PC-3 (cell line): ENCODE data around the gene EIF4EBP2. TPM values are rescaled to one million over a fixed set of nuclear protein-coding genes. Genes with fewer than 3 reads are reported as not detected.

Experiments used
- ATAC-seq: fragments of 200-7000 bp; cut with Tn5 transposase; 2 replicates; pipeline ENCODE4 v1.9.1; 2020; ENCODE audit warnings: mild to moderate bottlenecking, moderate library complexity
- BruUV-seq: library from RNA; stranded (reverse); fragments of 400-500 nt; replicated peaks from 2 replicates; lab custom pipeline; 2021; lab: Mats Ljungman, UMichigan
- CTCF ChIA-PET: fragments of 300-600 bp; sonication (Branson Sonifier 250); formaldehyde crosslinking; loops from one replicate; lab custom pipeline; 2022; ENCODE audit warnings: antibody characterized with exemption; lab: Charles Lee
- POLR2A ChIA-PET: fragments of 300-600 bp; sonication (Branson Sonifier 250); formaldehyde crosslinking; loops from one replicate; lab custom pipeline; 2022; ENCODE audit warnings: antibody characterized with exemption; ENCODE audit not compliant: unreplicated experiment; lab: Charles Lee
- DNase-seq: peaks from one replicate; pipeline ENCODE4 v3.0.0-alpha.2; 2015
- H2AFZ ChIP-seq: fragments of 300-600 bp; sonication (generic); 2 replicates; pipeline ENCODE4 v1.6.0; 2016; ENCODE audit warnings: antibody characterized with exemption, low read length
- H3F3A ChIP-seq: fragments of 300-600 bp; sonication (generic); one replicate; pipeline ENCODE4 v1.6.0; 2017; ENCODE audit warnings: antibody characterized with exemption, low read length, control low read depth, mild to moderate bottlenecking; ENCODE audit not compliant: unreplicated experiment
- H3K27ac ChIP-seq: fragments of 300-600 bp; sonication (generic); 2 replicates; pipeline ENCODE4 v1.5.1; 2016; ENCODE audit warnings: mild to moderate bottlenecking, low read length
- H3K27me3 ChIP-seq: fragments of 300-600 bp; sonication (generic); 2 replicates; pipeline ENCODE4 v1.6.1; 2016; ENCODE audit warnings: low read length, mixed read lengths
- H3K36me3 ChIP-seq: fragments of 300-600 bp; sonication (generic); 2 replicates; pipeline ENCODE4 v1.6.1; 2016; ENCODE audit warnings: low read depth, mixed run types, low read length, mixed read lengths
- H3K4me1 ChIP-seq: fragments of 300-600 bp; sonication (generic); 2 replicates; pipeline ENCODE4 v1.5.1; 2016; ENCODE audit warnings: low read length; ENCODE audit not compliant: insufficient read depth
- H3K4me2 ChIP-seq: fragments of 300-600 bp; sonication (generic); 2 replicates; pipeline ENCODE4 v1.6.0; 2016; ENCODE audit warnings: low read length
- H3K4me3 ChIP-seq: fragments of 300-600 bp; sonication (generic); 2 replicates; pipeline ENCODE4 v1.5.1; 2016; ENCODE audit warnings: mild to moderate bottlenecking, low read length, mixed read lengths
- H3K79me2 ChIP-seq: fragments of 300-600 bp; sonication (generic); 2 replicates; pipeline ENCODE4 v1.6.1; 2017; ENCODE audit warnings: low read length, mixed read lengths
- H3K9ac ChIP-seq: fragments of 300-600 bp; sonication (generic); 2 replicates; pipeline ENCODE4 v1.6.0; 2016; ENCODE audit warnings: mild to moderate bottlenecking, low read length
- H3K9me2 ChIP-seq: fragments of 300-600 bp; sonication (generic); replicated peaks from 2 replicates; pipeline ENCODE4 v1.6.1; 2016; ENCODE audit warnings: mixed run types, low read length, mixed read lengths
- H3K9me3 ChIP-seq: fragments of 300-600 bp; sonication (generic); 2 replicates; pipeline ENCODE4 v1.6.1; 2016; ENCODE audit warnings: low read length, mixed read lengths
- H4K20me1 ChIP-seq: fragments of 300-600 bp; sonication (generic); 2 replicates; pipeline ENCODE4 v1.6.1; 2016; ENCODE audit warnings: low read length, mixed read lengths
- EZH2 ChIP-seq: fragments of 300-600 bp; sonication (generic); IDR thresholded peaks from one replicate; pipeline ENCODE4 v1.6.1; 2017; ENCODE audit warnings: antibody characterized with exemption, mild to moderate bottlenecking, low read length; ENCODE audit not compliant: unreplicated experiment
- EZH2phosphoT487 ChIP-seq: fragments of 300-600 bp; sonication (generic); IDR thresholded peaks from 2 replicates; pipeline ENCODE4 v1.6.1; 2018; ENCODE audit warnings: mild to moderate bottlenecking, antibody characterized with exemption, low read length, borderline replicate concordance
- intact Hi-C: fragments of 100-400 bp; cut with micrococcal nuclease; formaldehyde crosslinking; loops from 2 replicates; pipeline ENCODE4 v1.9.0; 2023
- total RNA-seq: library from RNA; depleted of rRNA; stranded (reverse); fragments of >200 nt; gene quantifications from 2 replicates; pipeline ENCODE4 v1.2.3, GENCODE V29; 2014
- TF ChIP-seq, protein P1 (sequence below): fragments of 300-600 bp; sonication (generic); conservative IDR thresholded peaks from 2 replicates; pipeline ENCODE4 v1.5.1; 2017; ENCODE audit warnings: antibody characterized with exemption, low read depth, mild to moderate bottlenecking, low read length

Gene EIF4EBP2
- total RNA-seq, 1 experiment from 2014 or later = 29.2 TPM

DNA sequence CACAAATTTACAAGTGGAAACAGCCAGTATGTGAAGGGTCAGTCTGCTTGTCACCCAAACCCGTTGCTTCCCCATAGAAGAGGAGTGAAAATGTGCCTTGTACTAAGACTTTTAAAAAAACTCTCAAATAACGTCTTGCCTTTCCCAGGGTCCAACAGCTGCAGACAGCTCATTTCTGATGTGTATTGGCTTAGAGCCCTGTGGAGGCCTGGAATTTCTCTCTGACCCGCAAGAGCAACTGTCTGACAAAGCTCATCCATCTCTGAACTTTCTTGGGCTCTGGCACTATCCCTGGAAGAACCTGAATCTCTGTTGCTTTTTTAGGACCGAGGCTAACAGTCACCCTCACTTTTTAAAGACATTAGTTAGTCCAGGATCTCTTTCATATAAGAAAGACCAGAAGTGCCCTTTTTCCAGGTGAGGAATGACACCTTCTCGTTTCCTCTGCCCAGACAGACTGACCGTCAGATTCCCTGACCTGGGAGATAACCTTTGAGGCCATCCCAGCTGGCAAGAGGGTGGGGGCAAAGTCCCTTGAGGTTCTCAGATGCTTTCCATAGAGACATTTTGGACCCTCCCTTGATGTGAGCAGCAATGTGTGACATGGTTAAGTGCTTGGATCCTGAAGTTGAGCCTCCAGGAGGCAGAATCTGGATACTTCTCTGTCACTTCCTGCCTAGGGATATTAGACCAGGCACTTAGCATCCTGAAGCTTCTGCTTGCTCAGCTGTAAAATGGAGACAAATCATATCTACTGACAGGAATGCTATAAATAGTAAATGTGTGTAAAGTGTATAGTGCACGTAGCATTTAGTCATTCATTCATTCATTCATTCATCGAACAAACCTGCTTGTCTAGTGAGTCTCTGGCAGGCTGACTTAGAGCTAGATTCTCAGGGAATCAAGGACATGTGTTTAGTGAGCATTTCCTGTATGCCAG, 42.0 kb downstream of the EIF4EBP2 start:
- no peaks in the 10 kb centered on the region for H3F3A ChIP-seq
- no peak overlapping the region for H3K27ac ChIP-seq
- no peaks in the 10 kb centered on the region for H3K36me3 ChIP-seq
- no peaks in the 10 kb centered on the region for H4K20me1 ChIP-seq
- no peaks in the 10 kb centered on the region for H3K4me1 ChIP-seq
- H3K27me3 ChIP-seq = no peaks in the 10 kb centered on the region
- intact Hi-C loops = no loop called here
- DNase-seq = no peak
- no peak overlapping the region for H3K9ac ChIP-seq
- H3K79me2 ChIP-seq = no peaks in the 10 kb centered on the region
- no peaks in the 10 kb centered on the region for H3K9me3 ChIP-seq
- H3K4me2 ChIP-seq = no peak overlapping the region
- no peak overlapping the region for H2AFZ ChIP-seq
- no peak overlapping the region for H3K4me3 ChIP-seq
- BruUV-seq = no TSS peak
- ChIA-PET CTCF (no interaction called here), POLR2A (no interaction called here)
- ATAC-seq = no peak
- TF ChIP-seq EZH2phosphoT487 = no peak
- no peak for TF ChIP-seq EZH2
- TF ChIP-seq, protein P1, sequence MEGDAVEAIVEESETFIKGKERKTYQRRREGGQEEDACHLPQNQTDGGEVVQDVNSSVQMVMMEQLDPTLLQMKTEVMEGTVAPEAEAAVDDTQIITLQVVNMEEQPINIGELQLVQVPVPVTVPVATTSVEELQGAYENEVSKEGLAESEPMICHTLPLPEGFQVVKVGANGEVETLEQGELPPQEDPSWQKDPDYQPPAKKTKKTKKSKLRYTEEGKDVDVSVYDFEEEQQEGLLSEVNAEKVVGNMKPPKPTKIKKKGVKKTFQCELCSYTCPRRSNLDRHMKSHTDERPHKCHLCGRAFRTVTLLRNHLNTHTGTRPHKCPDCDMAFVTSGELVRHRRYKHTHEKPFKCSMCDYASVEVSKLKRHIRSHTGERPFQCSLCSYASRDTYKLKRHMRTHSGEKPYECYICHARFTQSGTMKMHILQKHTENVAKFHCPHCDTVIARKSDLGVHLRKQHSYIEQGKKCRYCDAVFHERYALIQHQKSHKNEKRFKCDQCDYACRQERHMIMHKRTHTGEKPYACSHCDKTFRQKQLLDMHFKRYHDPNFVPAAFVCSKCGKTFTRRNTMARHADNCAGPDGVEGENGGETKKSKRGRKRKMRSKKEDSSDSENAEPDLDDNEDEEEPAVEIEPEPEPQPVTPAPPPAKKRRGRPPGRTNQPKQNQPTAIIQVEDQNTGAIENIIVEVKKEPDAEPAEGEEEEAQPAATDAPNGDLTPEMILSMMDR = no peak
- no peaks in the 10 kb centered on the region for H3K9me2 ChIP-seq

DNA sequence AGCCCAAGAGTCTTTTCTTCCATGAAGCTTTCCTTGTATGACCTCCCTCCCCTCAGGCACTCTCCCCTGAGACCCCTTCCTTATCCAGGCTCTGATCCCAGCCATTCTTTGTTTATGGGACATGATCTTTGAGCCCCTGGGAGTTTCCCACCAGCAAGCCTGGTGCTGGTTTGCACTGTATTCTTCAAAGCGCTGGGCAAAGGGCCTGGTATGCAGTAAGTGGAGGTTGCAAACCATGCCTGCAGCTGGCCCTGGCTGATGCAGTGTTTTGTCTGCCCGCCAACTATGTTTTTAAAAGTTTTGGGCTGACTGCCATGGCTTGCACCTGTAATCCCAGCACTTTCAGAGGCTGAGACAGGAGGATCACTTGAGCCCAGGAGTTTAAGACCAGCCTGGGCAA, 44.3 kb downstream of the EIF4EBP2 start:
- Histone ChIP-seq H3K9me2 (no peaks in the 10 kb centered on the region), H3K9ac (no peak overlapping the region), H2AFZ (no peak overlapping the region), H3K4me1 (no peaks in the 10 kb centered on the region), H3K36me3 (no peaks in the 10 kb centered on the region), H4K20me1 (no peaks in the 10 kb centered on the region), H3K79me2 (no peaks in the 10 kb centered on the region), H3F3A (no peaks in the 10 kb centered on the region), H3K4me2 (no peak overlapping the region), H3K27ac (no peak overlapping the region), H3K4me3 (no peak overlapping the region), H3K27me3 (no peaks in the 10 kb centered on the region), H3K9me3 (no peaks in the 10 kb centered on the region)
- no peak for DNase-seq
- no TSS peak for BruUV-seq
- CTCF ChIA-PET = interaction anchor here (0.6 kb wide), 1 partner anchor 261 kb away, joined by 3 read pairs; no protein-coding TSS in a partner anchor
- POLR2A ChIA-PET = no interaction called here
- no peak for ATAC-seq
- TF ChIP-seq EZH2phosphoT487 = no peak
- no peak for TF ChIP-seq EZH2
- TF ChIP-seq, protein P1 = no peak
- intact Hi-C loops = no loop called here

DNA sequence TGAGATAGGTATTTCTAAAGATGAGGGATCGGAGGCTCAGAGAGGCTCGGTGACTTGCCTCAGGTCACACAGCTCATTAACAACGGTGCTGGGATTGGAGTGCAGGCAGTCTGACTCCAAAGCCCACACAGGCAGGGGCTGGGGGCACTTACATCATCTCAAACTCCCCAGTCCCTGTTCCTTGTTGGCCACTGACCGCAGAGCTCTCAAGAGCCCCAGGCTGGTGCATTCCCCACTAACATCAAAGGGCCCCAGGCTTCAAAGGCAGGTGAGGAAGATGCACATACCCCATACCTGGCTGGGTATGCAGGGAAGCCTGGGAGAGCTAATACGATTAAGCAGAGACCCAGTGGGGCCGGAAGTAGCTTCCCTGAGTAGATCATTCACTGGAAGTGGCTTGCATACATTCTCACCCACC, 51.3 kb downstream of the EIF4EBP2 start:
- no peak overlapping the region for H3K9ac ChIP-seq
- no peak overlapping the region for H3K4me2 ChIP-seq
- POLR2A ChIA-PET = no interaction called here
- intact Hi-C loops = no loop called here
- H4K20me1 ChIP-seq = no peaks in the 10 kb centered on the region
- H3K4me3 ChIP-seq = no peak overlapping the region
- no peak overlapping the region for H2AFZ ChIP-seq
- no TSS peak for BruUV-seq
- no peaks in the 10 kb centered on the region for H3K36me3 ChIP-seq
- H3K4me1 ChIP-seq = peaks cover 8% of the 10 kb centered on the region; the same call in 1 of the 2 replicates
- TF ChIP-seq, protein P1 = no peak
- TF ChIP-seq EZH2 = no peak
- TF ChIP-seq EZH2phosphoT487 = no peak
- H3K27ac ChIP-seq = no peak overlapping the region
- H3F3A ChIP-seq = no peaks in the 10 kb centered on the region
- H3K27me3 ChIP-seq = no peaks in the 10 kb centered on the region
- no peaks in the 10 kb centered on the region for H3K9me2 ChIP-seq
- DNase-seq (no peak), ATAC-seq (no peak)
- H3K9me3 ChIP-seq = no peaks in the 10 kb centered on the region
- CTCF ChIA-PET = no interaction called here
- H3K79me2 ChIP-seq = no peaks in the 10 kb centered on the region
